GM12892 (cell line): Measurements from ENCODE around the gene EMX1.

Experiments
- POLR2A ChIP-seq: IDR thresholded peaks from 2 replicates; pipeline ENCODE4 v1.6.1; 2011; ENCODE audit warnings: low read depth, low read length, control low read depth
- POLR2AphosphoS5 ChIP-seq: IDR thresholded peaks from 2 replicates; pipeline ENCODE4 v1.6.1; 2011; ENCODE audit warnings: low read depth, low read length, control low read depth

GRCh38 chr2:72954376-72955227, 37.3 kb downstream of the EMX1 start:
- TF ChIP-seq POLR2AphosphoS5: no peak
- no peak for TF ChIP-seq POLR2A
